CD4-positive, alpha-beta T cell treated with Interleukin-10 for 1 hour (primary cell): ENCODE data around the gene LMO1.

ENCODE experiments used
- DNase-seq: peaks from one replicate; pipeline ENCODE4 v3.0.0-alpha.2; 2020

The LMO1 gene

GRCh38 chr11:8288166-8288772 lies 24.6 kb upstream of the LMO1 start:
- DNase-seq: no peak

- no peak for DNase-seq
These were observed 24.0 kb upstream of the LMO1 start for GRCh38 chr11:8287703-8288102.

- DNase-seq: no peak
These were observed 23.6 kb upstream of the LMO1 start for GRCh38 chr11:8287297-8287696.

- no peak for DNase-seq
These were observed 23.2 kb upstream of the LMO1 start for GRCh38 chr11:8286886-8287285.

- no peak for DNase-seq
These were observed 22.1 kb upstream of the LMO1 start for GRCh38 chr11:8285796-8286195.

- DNase-seq: no peak
These were observed 21.6 kb upstream of the LMO1 start for GRCh38 chr11:8285228-8285627.

- DNase-seq: no peak
These were observed 20.0 kb upstream of the LMO1 start for GRCh38 chr11:8283465-8284230.

GRCh38 chr11:8283100-8283464 lies 19.4 kb upstream of the LMO1 start:
- DNase-seq: no peak

GRCh38 chr11:8282631-8283030 lies 19.0 kb upstream of the LMO1 start:
- no peak for DNase-seq

- DNase-seq: no peak
These were observed 17.6 kb upstream of the LMO1 start for GRCh38 chr11:8281266-8281665.

GRCh38 chr11:8277691-8278090 lies 14.0 kb upstream of the LMO1 start:
- DNase-seq: no peak

- DNase-seq: no peak
These were observed 12.8 kb upstream of the LMO1 start for GRCh38 chr11:8276528-8276927.

GRCh38 chr11:8273287-8273686 lies 9.6 kb upstream of the LMO1 start:
- DNase-seq: no peak

- no peak for DNase-seq
These were observed 7.6 kb upstream of the LMO1 start for GRCh38 chr11:8271106-8271886.

GRCh38 chr11:8269636-8270035 lies 6.0 kb upstream of the LMO1 start:
- DNase-seq: no peak

- DNase-seq: no peak
These were observed 5.1 kb upstream of the LMO1 start for GRCh38 chr11:8268530-8269400.

GRCh38 chr11:8267831-8268529 lies 4.3 kb upstream of the LMO1 start:
- peak; percentile 9 for DNase-seq

- no peak for DNase-seq
These were observed 3.6 kb upstream of the LMO1 start for GRCh38 chr11:8267280-8267679.

GRCh38 chr11:8266246-8267241 lies 2.9 kb upstream of the LMO1 start:
- no peak for DNase-seq

- no peak for DNase-seq
These were observed 2.1 kb upstream of the LMO1 start for GRCh38 chr11:8265681-8266241.
